NCI-H748 (cell line): ENCODE data around the gene ZNF436.
"Not testable (repeated sequence)": the region's sequence is repeated elsewhere in the genome, so short reads cannot be mapped to it uniquely, and the experiment has no call there.

Experiments used
- DNase-seq: peaks from one replicate; lab custom pipeline; 2025; ENCODE audit not compliant: unreplicated experiment; lab: John Stamatoyannopoulos, UW

Gene ZNF436

DNA sequence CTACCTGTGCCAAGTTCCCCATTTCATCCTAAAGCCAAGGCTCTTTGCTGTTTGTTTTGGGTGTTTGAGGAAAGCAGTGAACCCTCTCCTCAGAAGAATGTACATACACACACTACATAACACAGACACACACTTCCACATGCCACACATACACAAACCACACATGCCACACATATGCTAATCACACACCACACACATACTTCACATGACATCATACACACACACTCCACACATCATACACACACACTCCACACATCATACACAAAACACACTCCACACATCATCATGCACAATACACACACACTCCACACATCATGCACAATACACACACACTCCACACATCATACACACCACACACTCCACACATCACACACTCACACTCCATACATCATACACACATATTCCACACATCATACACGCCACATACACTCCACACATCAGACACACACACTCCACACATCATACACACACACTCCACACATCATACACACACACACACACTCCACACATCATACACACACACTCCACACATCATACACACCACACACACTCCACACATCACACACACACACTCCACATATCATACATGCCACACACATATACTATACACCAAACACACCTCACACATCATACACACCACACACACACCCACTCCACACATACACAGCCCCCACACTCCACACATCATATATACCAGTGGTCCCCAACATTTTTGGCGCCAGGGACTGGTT, 22.7 kb upstream of the ZNF436 start:
- DNase-seq = no peak

DNA sequence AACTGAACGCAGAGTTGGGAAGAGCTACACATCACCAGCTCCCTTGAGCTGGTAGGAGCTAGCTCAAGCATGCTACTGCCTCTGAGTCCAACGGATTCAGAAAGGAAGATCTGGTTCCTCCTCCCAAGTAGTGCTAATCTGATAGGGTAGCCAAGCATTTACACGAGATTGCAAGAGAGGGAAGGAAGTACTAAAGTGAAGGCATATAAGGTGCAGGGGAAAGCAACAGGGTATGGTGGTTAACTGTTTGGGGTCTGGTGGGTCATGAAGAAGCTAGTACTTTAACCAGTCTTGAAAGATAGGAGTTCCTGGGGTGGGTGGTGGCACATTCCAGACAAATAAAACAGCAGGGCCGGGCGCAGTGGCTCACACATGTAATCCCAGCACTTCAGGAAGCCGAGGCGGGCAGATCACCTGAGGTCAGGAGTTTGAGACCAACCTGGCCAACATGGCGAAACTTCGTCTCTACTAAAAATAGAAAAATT, 20.2 kb upstream of the ZNF436 start:
- no peak for DNase-seq

DNA sequence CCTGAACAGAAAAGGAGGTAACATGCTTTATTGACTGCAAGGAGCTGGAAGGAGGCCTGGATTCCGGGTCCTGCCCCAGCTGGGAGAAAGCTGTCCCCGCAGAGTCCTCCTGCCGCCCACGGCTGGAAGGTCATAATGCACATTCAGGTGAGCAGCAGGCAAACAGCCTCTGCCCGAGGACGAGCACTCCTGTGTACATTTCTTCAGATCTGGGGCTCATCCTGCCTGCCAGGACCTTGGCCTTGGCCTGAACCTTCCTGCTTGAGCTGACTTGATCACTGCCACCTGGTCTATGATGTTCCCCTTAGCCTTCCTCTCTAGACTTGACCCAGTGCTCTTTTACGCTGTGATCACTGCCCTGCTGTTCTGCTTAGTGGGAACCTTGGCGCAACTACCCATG, 17.9 kb upstream of the ZNF436 start:
- DNase-seq = no peak

DNA sequence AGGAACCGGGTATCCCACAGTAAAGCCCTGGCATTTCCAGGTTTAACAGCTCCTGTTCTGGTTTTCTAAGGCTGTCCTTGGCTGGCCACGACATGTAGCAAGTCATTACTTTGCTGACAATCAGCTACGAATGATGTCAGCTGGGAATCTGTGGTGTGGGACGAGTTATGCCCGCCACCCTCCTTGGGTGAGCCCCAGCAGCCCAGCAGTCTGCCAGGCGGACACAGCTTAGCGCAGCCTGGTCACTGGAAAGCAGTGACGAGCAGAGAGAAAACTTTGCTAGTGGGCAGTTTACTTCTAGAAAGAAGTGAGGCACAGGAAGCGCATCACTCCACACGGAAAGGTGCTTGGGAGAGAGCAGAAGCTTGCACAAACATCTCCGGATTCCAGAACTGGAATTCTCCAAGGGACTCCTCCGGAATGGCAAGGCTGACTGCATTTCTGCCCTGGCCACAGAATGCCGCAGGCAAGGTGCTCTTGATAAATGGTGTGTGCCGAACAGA, 15.5 kb upstream of the ZNF436 start:
- DNase-seq = no peak

DNA sequence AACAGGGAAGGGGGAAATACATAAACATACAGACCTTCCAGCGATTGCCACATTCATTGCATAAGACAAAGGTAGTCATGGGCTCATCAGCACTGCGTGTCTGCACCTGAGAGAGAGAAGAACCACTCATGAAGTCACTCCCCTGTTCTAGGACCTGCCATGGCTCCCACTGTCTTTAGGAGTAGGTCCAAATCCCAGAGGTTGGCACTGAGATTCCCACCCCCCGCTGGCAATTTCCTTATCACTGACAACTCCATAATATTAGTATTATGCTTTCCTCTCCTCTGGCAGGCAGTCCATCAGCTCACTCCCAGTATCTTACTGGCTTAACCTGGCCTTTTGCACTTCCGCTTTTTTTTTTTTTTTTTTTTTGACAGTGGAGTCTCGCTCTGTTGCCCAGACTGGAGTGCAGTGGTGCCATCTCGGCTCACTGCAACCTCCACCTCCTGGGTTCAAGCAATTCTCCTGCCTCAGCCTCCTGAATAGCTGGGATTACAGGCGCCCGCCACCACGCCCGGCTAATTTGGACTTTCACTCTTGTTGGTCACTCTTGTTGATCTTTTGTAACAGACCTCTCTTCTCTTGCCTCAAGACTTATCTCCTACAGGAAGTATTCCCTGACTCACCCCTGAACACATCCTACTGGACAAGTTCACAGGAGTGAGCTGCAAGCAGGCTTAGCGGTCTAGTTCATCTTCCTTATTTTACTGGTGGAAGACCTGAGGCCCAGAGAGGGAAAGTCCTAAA, 14.8 kb upstream of the ZNF436 start:
- DNase-seq = no peak

DNA sequence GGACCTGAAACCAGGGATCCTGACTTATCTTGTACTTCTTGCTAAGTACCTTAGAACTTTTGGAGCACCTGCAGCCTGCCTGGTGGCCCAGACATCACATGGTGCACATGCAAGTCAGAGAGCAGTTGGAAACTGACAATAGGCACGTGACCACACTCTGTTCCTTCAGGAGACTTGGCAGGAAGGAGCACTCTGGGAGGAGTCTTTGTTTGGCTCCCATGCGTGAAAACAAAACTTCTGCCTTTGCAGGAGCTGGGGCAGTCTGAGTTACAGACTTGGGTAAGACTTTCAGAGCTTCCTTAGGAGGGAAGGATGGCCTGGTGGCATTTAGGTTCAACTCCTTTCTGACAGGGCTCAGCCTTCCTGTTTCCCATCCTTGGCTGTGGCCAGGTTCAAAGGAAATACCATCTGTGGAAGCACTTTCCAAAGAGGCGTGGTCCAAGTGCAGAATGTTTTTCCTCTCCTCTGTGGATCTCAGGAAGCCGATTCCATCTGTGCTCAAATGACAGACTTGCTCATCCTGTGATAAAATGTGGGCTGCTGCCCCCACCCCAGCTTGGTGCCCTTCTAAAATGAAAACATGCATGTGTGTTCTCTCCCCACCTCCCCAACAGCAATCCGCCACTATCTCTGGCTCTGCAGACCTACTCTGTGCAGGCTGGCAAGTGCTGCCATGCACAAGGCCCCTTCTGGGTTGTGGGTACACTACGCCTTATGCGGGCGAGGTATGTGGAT, 14.1 kb upstream of the ZNF436 start:
- DNase-seq = no peak

DNA sequence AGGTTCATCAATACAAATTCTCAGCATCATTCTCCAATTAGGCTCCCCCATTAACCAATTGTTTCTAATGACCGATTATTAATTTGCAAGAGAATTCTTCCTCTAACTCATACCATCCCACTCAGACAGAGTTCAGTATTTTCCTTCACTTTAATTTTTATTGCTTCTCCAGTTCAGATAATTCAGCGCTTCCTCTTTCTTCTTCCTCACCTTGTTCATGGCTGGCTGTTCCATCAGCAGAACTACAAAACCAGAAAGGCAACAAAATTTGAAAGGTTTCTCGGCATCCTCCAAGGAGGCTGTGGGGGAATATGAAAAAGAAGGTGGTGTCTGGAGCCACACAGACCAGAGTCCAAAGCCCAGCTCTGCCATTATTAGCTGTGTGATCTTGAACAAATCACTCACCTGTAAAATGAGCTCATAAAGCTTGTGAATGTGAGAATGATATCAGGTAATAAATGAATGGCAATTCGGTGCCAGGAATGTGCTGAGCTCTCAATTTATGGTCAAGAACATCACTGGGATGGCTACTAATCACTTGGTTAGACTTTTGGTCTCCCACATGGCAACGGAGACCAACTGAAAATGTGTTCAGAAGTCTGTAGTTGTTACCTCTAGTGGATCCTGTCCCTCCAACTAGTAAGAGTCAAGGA, 11.7 kb upstream of the ZNF436 start:
- no peak for DNase-seq

GRCh38 chr1:23380719-23381118, 11.1 kb upstream of the ZNF436 start:
- no peak for DNase-seq

- DNase-seq = not testable (repeated sequence)
Measured at GRCh38 chr1:23380236-23380635, 10.6 kb upstream of the ZNF436 start.

DNA sequence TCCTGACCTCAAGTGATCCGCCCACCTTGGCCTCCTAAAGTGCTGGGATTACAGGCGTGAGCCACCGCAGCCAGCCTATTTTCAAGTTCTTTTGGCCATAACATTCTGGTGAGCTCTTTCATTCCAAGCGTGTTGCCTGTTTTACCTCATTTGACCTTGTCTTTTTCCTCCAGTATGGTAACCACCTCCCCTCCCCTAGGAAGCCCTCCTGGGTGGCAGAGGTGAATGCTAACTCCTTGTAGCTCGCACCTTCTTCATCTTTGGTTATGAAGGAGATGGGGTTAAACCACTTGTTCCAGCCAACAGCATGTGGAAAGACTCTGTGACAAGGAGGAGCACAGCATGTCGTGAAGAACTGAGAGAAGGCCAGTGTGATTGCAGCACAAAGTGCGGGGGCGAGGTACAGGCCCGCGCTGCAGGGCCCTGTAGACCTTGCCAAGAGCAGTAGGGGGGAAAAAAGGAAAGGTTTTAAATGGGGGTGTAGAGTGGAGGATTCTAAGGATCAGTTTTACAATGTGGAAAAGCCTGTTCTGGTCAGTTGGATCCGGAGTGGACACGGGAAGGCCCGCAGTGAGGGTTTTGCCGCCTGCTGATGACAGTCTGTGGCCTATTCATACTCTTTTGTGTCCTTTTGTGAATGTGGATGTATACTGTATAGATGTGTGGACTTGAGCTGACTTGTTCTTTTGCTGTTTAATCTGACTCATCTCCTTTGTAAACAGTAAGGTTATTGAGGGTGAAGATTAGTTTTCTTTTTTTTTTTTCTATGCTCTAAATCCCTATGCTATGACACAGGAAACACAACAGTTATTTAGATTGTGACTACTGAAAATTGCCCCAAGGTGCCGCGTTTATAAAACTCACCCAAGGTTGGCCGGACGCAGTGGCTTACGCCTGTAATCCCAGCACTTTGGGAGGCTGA, 7.5 kb upstream of the ZNF436 start:
- DNase-seq = no peak

- DNase-seq = not testable (repeated sequence)
Measured at GRCh38 chr1:23374079-23374735, 4.6 kb upstream of the ZNF436 start.

DNA sequence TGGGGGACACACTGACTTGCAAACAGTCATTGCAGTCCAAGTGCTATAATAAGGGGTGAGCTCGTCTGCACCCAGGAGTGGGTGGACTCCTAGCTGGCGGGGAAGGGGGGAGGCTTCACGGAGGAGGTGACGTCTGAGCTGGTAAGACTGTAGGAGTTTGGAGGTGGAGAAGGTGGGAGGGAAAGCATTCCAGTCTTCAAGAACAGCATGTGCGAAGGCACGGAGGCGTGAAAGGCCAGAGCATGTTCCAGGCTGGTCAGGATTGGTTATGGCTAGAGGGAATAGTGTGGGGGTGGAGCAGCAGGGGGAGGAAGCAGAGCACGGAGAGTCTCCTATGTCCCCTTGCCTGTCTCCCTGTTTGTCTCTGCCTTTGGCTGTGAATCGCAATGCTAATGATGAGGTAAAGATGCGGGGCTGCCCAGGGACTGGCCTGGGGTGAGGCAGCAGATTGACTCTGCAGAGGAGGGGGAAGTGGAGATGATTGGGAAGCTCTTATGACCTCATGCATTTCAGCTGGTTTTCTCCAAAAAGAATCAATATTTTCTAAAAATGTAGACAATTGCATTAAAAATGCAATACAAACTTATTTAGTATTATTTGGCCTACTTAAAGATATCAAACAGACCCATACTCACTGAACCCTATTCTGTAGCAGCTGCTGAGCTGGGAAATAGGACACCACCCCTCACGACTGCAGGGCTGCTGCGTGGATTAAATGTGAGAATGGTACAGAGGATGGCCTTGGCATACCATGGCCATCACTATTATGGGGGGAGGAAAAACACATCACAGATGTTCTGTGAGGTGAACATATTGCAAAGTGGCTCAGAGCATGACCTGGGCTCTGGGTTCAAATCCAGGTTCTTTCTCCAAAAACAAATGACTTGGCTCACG, 2.6 kb upstream of the ZNF436 start:
- DNase-seq = no peak

- DNase-seq = no peak
Measured at GRCh38 chr1:23370709-23371584, 1.3 kb upstream of the ZNF436 start.

- DNase-seq = no peak
Measured at GRCh38 chr1:23370330-23370708, 683 bp upstream of the ZNF436 start.

DNA sequence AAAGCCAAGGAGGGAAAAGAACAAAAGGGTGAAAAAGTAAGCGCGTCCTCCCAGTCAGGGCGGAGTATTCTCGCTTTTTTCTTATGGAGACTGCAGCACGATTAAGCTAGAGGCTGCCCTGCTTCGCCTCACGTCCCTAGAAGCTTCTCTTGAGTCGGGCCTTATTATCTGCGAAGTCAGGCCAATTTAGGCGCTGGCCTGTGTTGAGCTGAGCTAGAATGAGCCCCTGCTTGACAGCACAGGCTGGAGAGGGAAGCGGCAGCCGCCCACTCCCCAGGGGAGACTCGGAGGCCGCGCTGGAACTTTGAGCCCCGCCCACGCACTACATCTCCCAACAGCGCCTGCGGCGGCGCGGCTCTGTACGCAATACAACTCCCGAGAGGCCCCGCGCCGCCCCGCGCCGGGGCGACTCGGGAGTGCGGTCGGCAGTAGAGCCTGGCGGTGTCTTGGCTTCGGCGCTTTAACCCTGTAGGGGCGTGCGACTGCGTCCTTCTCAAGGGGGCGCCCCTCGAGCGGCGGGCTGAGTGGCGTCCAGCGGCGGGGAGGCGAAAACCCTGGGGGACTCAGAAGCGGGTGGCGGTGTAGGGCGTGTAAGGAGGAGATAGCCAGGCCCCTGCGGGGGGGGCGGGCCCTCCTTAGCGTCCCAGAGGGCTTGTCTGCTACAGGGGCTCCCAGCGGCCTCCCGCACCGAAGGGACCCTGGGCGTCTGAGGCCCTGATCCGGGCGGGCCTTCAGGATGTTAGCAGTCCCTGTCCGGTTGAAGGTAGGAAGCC, 888 bp downstream of the ZNF436 start:
- DNase-seq = peak; percentile 94

DNA sequence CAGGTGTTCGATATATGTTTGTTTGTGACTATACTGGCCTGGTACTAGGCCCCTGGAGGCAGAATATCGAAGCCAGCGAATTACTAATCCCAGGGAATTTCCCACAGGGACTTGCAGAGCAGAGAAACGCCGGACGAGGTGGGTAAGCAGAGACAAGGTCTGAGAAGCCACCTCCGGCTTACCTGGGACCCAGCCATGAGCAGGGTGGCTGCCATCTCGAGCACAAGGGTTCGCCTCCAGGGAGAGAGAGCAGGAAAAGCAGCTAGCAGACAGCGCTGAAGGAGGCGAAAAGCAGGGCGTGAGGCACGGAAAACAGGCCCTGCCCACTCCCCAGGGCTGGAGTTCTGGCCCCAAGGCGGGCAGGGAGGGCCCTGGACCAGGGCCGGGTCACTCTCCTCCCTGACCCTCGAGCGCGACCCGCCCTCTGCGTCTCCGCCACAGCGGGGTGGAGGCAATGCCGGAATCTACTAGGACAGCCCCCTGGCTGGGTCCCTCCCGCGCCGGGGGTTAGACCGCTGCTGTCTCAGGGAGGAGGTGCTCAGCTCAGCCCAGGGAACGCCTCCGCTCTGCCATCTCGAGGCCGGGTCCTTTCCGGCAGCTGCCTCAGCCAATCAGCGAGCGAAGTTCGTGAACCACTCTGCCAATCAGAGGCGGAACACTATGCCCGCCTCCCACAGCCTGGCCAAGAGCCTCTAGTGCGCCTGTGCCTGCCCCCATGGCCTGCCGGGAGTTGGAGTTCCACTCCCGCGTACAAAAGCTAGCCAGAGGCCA, 1.7 kb downstream of the ZNF436 start:
- DNase-seq = peak; percentile 97
